H1 (cell line): ENCODE data around the gene MRPL40. TPM values are rescaled to one million over a fixed set of nuclear protein-coding genes. Genes with fewer than 3 reads are reported as not detected.

ENCODE experiments used
- CTCF ChIA-PET: fragments of 300-600 bp; sonication (Branson Sonifier 250); formaldehyde crosslinking; loops from one replicate; lab custom pipeline; 2021; ENCODE audit not compliant: partially characterized antibody; lab: Charles Lee
- POLR2A ChIA-PET: fragments of 300-600 bp; sonication (Branson Sonifier 250); formaldehyde crosslinking; loops from one replicate; lab custom pipeline; 2021; ENCODE audit warnings: inconsistent platforms; ENCODE audit not compliant: partially characterized antibody; lab: Charles Lee
- DNase-seq, 2 experiments: peaks; one replicate each; pipeline versions ENCODE4 v3.0.0 to v3.0.0-alpha.2; 2010 to 2022; ENCODE audit warnings: low spot score in 2 of 2, low read depth in 1 of 2, mixed read lengths in 1 of 2
- FAIRE-seq: peaks from 2 replicates; lab custom pipeline; 2011; peaks lifted over from hg19 to GRCh38; lab: Jason Lieb, UNC
- H2AFZ ChIP-seq: 2 replicates; pipeline ENCODE4 v1.8.1; 2012; ENCODE audit warnings: low read length, inconsistent platforms
- H2AK5ac ChIP-seq: 2 replicates; pipeline ENCODE4 v1.6.1; 2013; ENCODE audit warnings: low read depth, low read length
- H2BK120ac ChIP-seq: replicated peaks from 2 replicates; pipeline ENCODE3; 2013; ENCODE audit warnings: low read depth, low read length, inconsistent platforms
- H2BK12ac ChIP-seq: 2 replicates; pipeline ENCODE4 v1.6.1; 2013; ENCODE audit warnings: low read depth, low read length
- H2BK15ac ChIP-seq: 2 replicates; pipeline ENCODE4 v1.6.1; 2013; ENCODE audit warnings: low read length
- H2BK20ac ChIP-seq: 2 replicates; pipeline ENCODE4 v1.6.1; 2013; ENCODE audit warnings: low read length
- H2BK5ac ChIP-seq: 2 replicates; pipeline ENCODE4 v1.6.1; 2013; ENCODE audit warnings: low read depth, low read length
- H3K14ac ChIP-seq: 2 replicates; pipeline ENCODE4 v1.6.1; 2013; ENCODE audit warnings: inconsistent platforms; ENCODE audit not compliant: insufficient read length
- H3K18ac ChIP-seq: 2 replicates; pipeline ENCODE4 v1.6.1; 2013; ENCODE audit warnings: low read length; ENCODE audit errors: extremely low read depth
- H3K23ac ChIP-seq: 2 replicates; pipeline ENCODE4 v1.6.1; 2013; ENCODE audit warnings: inconsistent platforms; ENCODE audit not compliant: insufficient read length
- H3K23me2 ChIP-seq: 2 replicates; pipeline ENCODE4 v1.6.1; 2013; ENCODE audit warnings: low read depth, low read length
- H3K27ac ChIP-seq: 2 replicates; pipeline ENCODE4 v1.6.1; 2011; ENCODE audit warnings: low read depth, low read length, inconsistent platforms
- H3K27me3 ChIP-seq, 4 experiments: replicated peaks in 1 of 4; 1 replicate in 1 of 4; 2 replicates in 3 of 4; pipeline versions ENCODE4 v1.6.1 to v1.8.1; 2011 to 2013; ENCODE audit warnings: low read length in 3 of 4, mild to moderate bottlenecking in 3 of 4, inconsistent platforms in 2 of 4, mixed read lengths in 2 of 4, moderate library complexity in 1 of 4; ENCODE audit not compliant: control insufficient read depth in 3 of 4, insufficient read depth in 3 of 4; ENCODE audit errors: extremely low read depth in 1 of 4
- H3K36me3 ChIP-seq, 4 experiments: 2 replicates each; pipeline versions ENCODE4 v1.6.1 to v1.8.1; 2011 to 2013; ENCODE audit warnings: mild to moderate bottlenecking in 4 of 4, low read length in 3 of 4, moderate library complexity in 2 of 4, control low read depth in 1 of 4, inconsistent platforms in 1 of 4; ENCODE audit not compliant: insufficient read depth in 4 of 4, control insufficient read depth in 2 of 4
- H3K4ac ChIP-seq: replicated peaks from 2 replicates; pipeline ENCODE3; 2013; ENCODE audit warnings: low read length, low read depth, mixed read lengths, inconsistent platforms; ENCODE audit not compliant: insufficient read length
- H3K4me1 ChIP-seq, 4 experiments: replicated peaks in 1 of 4; 1 replicate in 1 of 4; 2 replicates in 3 of 4; pipeline versions ENCODE4 v1.6.1 to v1.8.1; 2011 to 2013; ENCODE audit warnings: low read length in 3 of 4, inconsistent platforms in 2 of 4, mixed read lengths in 1 of 4; ENCODE audit not compliant: insufficient read depth in 4 of 4, control insufficient read depth in 3 of 4
- H3K4me2 ChIP-seq, 2 experiments: 2 replicates each; pipeline versions ENCODE4 v1.6.1 to v1.8.1; 2011 to 2013; ENCODE audit warnings: low read depth in 2 of 2, low read length in 2 of 2, control low read depth in 1 of 2, inconsistent platforms in 1 of 2, mild to moderate bottlenecking in 1 of 2; ENCODE audit not compliant: insufficient read depth in 1 of 2
- H3K4me3 ChIP-seq, 4 experiments: fragments of 200-600, 300-600 bp in 1 of 4; sonication (generic), shearing (Covaris generic), sonication (Bioruptor Twin) in 1 of 4; 2 replicates each; pipeline versions ENCODE4 v1.5.1 to v1.8.1; 2011 to 2016; ENCODE audit warnings: low read length in 4 of 4, low read depth in 3 of 4, control low read depth in 2 of 4, inconsistent platforms in 2 of 4, mild to moderate bottlenecking in 2 of 4, mixed read lengths in 1 of 4, moderate library complexity in 1 of 4; ENCODE audit not compliant: insufficient read depth in 2 of 4; ENCODE audit errors: extremely low read depth in 1 of 4
- H3K56ac ChIP-seq: replicated peaks from 2 replicates; pipeline ENCODE3; 2013; ENCODE audit warnings: low read depth, mild to moderate bottlenecking, mixed read lengths, low read length, inconsistent platforms; ENCODE audit not compliant: insufficient read length
- H3K79me1 ChIP-seq: 2 replicates; pipeline ENCODE4 v1.6.1; 2013; ENCODE audit warnings: low read depth, low read length, control low read depth
- H3K79me2 ChIP-seq, 2 experiments: 2 replicates each; pipeline versions ENCODE4 v1.6.1 to v1.8.1; 2012 to 2013; ENCODE audit warnings: low read length in 2 of 2, mild to moderate bottlenecking in 2 of 2, inconsistent platforms in 1 of 2; ENCODE audit not compliant: insufficient read depth in 2 of 2, control insufficient read depth in 1 of 2
- H3K9ac ChIP-seq, 4 experiments: replicated peaks in 1 of 4; 1 replicate in 1 of 4; 2 replicates in 3 of 4; pipeline versions ENCODE4 v1.6.1 to v1.8.1; 2011 to 2013; ENCODE audit warnings: low read depth in 3 of 4, low read length in 3 of 4, control low read depth in 2 of 4, mild to moderate bottlenecking in 2 of 4, moderate library complexity in 2 of 4, inconsistent platforms in 1 of 4; ENCODE audit errors: extremely low read depth in 1 of 4
- H3K9me3 ChIP-seq, 2 experiments: 2 replicates each; pipeline versions ENCODE4 v1.6.1 to v1.8.1; 2012 to 2013; ENCODE audit warnings: mild to moderate bottlenecking in 2 of 2, moderate library complexity in 2 of 2, control low read depth in 1 of 2, inconsistent platforms in 1 of 2, low read depth in 1 of 2, low read length in 1 of 2, mixed read lengths in 1 of 2; ENCODE audit not compliant: insufficient read depth in 2 of 2
- H4K20me1 ChIP-seq, 2 experiments: replicated peaks in 1 of 2; 2 replicates each; pipeline versions ENCODE3 to v1.8.1; 2011 to 2013; ENCODE audit warnings: inconsistent platforms in 2 of 2, low read length in 2 of 2, mild to moderate bottlenecking in 1 of 2; ENCODE audit not compliant: insufficient read depth in 2 of 2, control insufficient read depth in 1 of 2
- H4K5ac ChIP-seq: 2 replicates; pipeline ENCODE4 v1.6.1; 2013; ENCODE audit warnings: low read length, low read depth, mixed read lengths, inconsistent platforms; ENCODE audit not compliant: insufficient read length
- H4K8ac ChIP-seq: 2 replicates; pipeline ENCODE4 v1.8.0; 2013; ENCODE audit warnings: mild to moderate bottlenecking, moderate library complexity, low read length, inconsistent platforms; ENCODE audit not compliant: insufficient read depth; ENCODE audit errors: extremely low read depth
- H4K91ac ChIP-seq: replicated peaks from 2 replicates; pipeline ENCODE3; 2013; ENCODE audit warnings: low read length, mixed read lengths, inconsistent platforms; ENCODE audit not compliant: insufficient read length
- WGBS, 2 experiments: shearing (Covaris generic) in 1 of 2; methylation state at CpG; one replicate each; pipeline versions ENCODE4 v1.1.6 to v1.1.7; 2013 to 2015; ENCODE audit warnings: low lambda C conversion rate in 2 of 2, mixed read lengths in 2 of 2, inconsistent platforms in 1 of 2, low coverage in 1 of 2, missing lambda C conversion rate in 1 of 2; ENCODE audit not compliant: insufficient replicate concordance in 2 of 2, insufficient coverage in 1 of 2, insufficient read length in 1 of 2; ENCODE audit errors: extremely low coverage in 1 of 2, missing lambda C conversion rate in 1 of 2; 5-methylcytosine and 5-hydroxymethylcytosine counted together
- polyA plus RNA-seq, 7 experiments: library from polyadenylated mRNA; depleted of rRNA in 3 of 7; stranded (reverse) in 5 of 7; unstranded in 2 of 7; fragments of >200 nt in 5 of 7; fragments of 200-250 nt in 2 of 7; gene quantifications; 1 replicate in 5 of 7; 2 replicates in 1 of 7; 4 replicates in 1 of 7; pipeline versions ENCODE4 v1.2.1 to v1.2.3, GENCODE V29; 2011 to 2013; ENCODE audit warnings: missing spikeins in 2 of 7, mixed read lengths in 2 of 7
- total RNA-seq: library from RNA; stranded (reverse); fragmentation: NEBNext Ultra II Directional; extraction: Animal tissue kit (Norgen Biotek cat#: 25700); gene quantifications from 2 replicates; pipeline ENCODE4 v1.2.1, GENCODE V29; 2021

Gene MRPL40
- total and polyA plus RNA-seq, 2 of the 8 experiments (the other 6 are each of a cell fraction or from before 2014, with no cell fraction given): 12.4 to 14.5 TPM

DNA sequence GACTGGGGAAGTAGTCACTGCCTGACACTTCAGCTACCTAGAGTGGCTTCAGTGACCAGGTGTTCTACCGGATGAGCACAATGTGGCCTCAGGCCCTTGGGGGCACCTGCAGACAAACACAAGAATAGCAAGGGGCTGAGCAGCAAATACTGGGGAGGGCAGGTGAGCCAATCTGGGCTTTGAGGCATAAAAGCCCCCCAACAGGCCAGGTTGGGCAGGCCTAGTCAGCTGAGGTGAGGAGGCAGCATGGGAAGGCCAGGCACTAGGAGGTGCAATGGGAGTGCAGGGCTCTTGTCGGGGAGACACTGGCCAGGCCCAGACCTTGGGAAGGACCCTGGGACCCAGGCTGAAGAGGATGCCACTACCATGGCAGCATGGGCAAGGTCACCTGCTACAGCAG is 37.7 kb downstream of the MRPL40 start:
- no peak overlapping the region for H3K14ac ChIP-seq
- 100% methylated on average over 2 of the region's 2 CpGs; no CpG with 5 or more reads in 1 of the 2 experiments for WGBS, 2 experiments
- no peak overlapping the region for H4K91ac ChIP-seq
- H4K8ac ChIP-seq: no peak overlapping the region
- no peaks in the 10 kb centered on the region for H3K23me2 ChIP-seq
- no peak overlapping the region for H3K23ac ChIP-seq
- no peak overlapping the region for H3K4me3 ChIP-seq
- H3K79me2 ChIP-seq: 0 out of 4 replicates have a peak, but pooled peaks cover 0 to 2% of the 10 kb centered on the region in 2 experiments
- no peak overlapping the region for H2BK20ac ChIP-seq
- no peak overlapping the region for H2BK12ac ChIP-seq
- DNase-seq (no peak), FAIRE-seq (no peak)
- no peaks in the 10 kb centered on the region for H3K4me1 ChIP-seq
- no peak overlapping the region for H3K27ac ChIP-seq
- no peaks in the 10 kb centered on the region for H3K27me3 ChIP-seq
- no peaks in the 10 kb centered on the region for H3K9me3 ChIP-seq
- CTCF ChIA-PET: interaction anchor here (1.0 kb wide), 2 partner anchors 37 to 73 kb away, joined by 3 read pairs; no protein-coding TSS in a partner anchor
- no peak overlapping the region for H2BK120ac ChIP-seq
- no peak overlapping the region for H3K9ac ChIP-seq
- no peak overlapping the region for H3K56ac ChIP-seq
- peaks cover 2% of the 10 kb centered on the region; the same call in 1 of the 2 replicates for H3K79me1 ChIP-seq
- H2AFZ ChIP-seq: no peak overlapping the region
- no peak overlapping the region for H3K4ac ChIP-seq
- no peak overlapping the region for H4K5ac ChIP-seq
- no peak overlapping the region for H3K4me2 ChIP-seq
- H2AK5ac ChIP-seq: no peak overlapping the region
- H3K36me3 ChIP-seq: peaks cover 30 to 60% (median 52%) of the 10 kb centered on the region in 4 experiments
- no peak overlapping the region for H2BK15ac ChIP-seq
- POLR2A ChIA-PET: interaction anchor here (0.9 to 1.5 kb wide), 2 partner anchors 8 to 19 kb away, joined by 3 read pairs; no protein-coding TSS in a partner anchor
- peaks cover 4 to 25% of the 10 kb centered on the region in 2 experiments for H4K20me1 ChIP-seq
- H2BK5ac ChIP-seq: no peak overlapping the region
- no peak overlapping the region for H3K18ac ChIP-seq
